Right cardiac atrium (tissue), 5 donors: ENCODE results near the gene IGFBP4. TPM values are rescaled to one million over a fixed set of nuclear protein-coding genes. Genes with fewer than 3 reads are reported as not detected.

ENCODE experiments used
- ATAC-seq, 2 donors: fragments of 200-7000 bp; cut with Tn5 transposase; one replicate each; pipeline versions ENCODE4 v1.8.0 to v1.9.1; 2020; ENCODE audit warnings: moderate library complexity in 2 of 2, mild to moderate bottlenecking in 1 of 2
- DNase-seq, 3 donors: peaks; one replicate each; pipeline ENCODE4 v3.0.0-alpha.2; 2020
- H3K27ac ChIP-seq: one replicate; pipeline ENCODE4 v1.5.1; 2013; ENCODE audit warnings: mild to moderate bottlenecking, low read length, control low read depth, moderate library complexity
- H3K27me3 ChIP-seq: one replicate; pipeline ENCODE4 v1.6.1; 2013; ENCODE audit not compliant: control insufficient read depth, insufficient read depth
- H3K4me1 ChIP-seq: one replicate; pipeline ENCODE4 v1.6.1; 2013; ENCODE audit warnings: low read length; ENCODE audit not compliant: control insufficient read depth, insufficient read depth
- H3K4me3 ChIP-seq: one replicate; pipeline ENCODE4 v1.5.1; 2013; ENCODE audit warnings: low read length, control low read depth
- H3K9me3 ChIP-seq: one replicate; pipeline ENCODE4 v1.6.1; 2013; ENCODE audit warnings: low read length; ENCODE audit not compliant: control insufficient read depth
- WGBS: extraction: QIAGEN DNeasy Blood & Tissue Kit; methylation state at CpG from one replicate; pipeline ENCODE4 v1.1.7; 2013; 5-methylcytosine and 5-hydroxymethylcytosine counted together
- intact Hi-C, 4 donors: fragments of 100-400 bp; cut with DNase I; formaldehyde crosslinking; loops; one replicate each; pipeline versions ENCODE4 v1.11.0 to v1.14.0; 2022 to 2023
- polyA plus RNA-seq: library from polyadenylated mRNA; stranded (reverse); fragments of 200-250 nt; gene quantifications from one replicate; pipeline ENCODE4 v1.2.3, GENCODE V29; 2013
- total RNA-seq, 4 donors: library from RNA; stranded (reverse); fragmentation: NEBNext Ultra II Directional; extraction: Animal tissue kit (Norgen Biotek cat#: 25700); gene quantifications; one replicate each; pipeline ENCODE4 v1.2.1, GENCODE V29; 2021
- donor health status: healthy with polysubstance abuse.
- donor health status: DM: no; HTN: yes; CAD: no.
- donor health status: DM: no; HTN: no; CAD: no.
- donor health status: DM: no; HTN: yes; CAD: no; lungs with severe emphysema.
- donor health status: DM: yes; HTN: yes; CAD: no.

Gene IGFBP4
- total and polyA plus RNA-seq, 5 donors = 159 to 510 (median 226) TPM

DNA sequence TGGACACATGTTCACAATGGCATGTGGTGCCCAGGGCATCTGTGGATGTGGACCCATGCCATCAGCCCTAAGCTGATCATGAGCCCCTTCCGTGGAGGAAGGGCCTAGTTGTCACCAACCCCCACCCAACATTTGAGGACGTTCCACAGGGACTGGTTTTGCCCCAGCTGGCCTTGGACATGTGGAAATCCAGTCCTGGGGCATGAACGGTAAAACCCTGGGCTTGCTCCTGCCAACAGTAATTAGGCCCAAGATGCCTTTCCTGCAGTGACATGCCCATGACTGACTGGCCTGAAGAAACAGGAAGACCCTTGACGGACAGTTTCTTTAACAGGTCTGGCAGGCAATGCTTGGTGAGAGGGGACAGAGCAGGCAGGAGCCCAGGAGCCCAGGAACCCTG lies 50.4 kb downstream of the IGFBP4 start:
- H3K9me3 ChIP-seq = no peaks in the 10 kb centered on the region
- H3K4me1 ChIP-seq = no peaks in the 10 kb centered on the region
- H3K27ac ChIP-seq = no peak overlapping the region
- intact Hi-C loops = no loop called here
- H3K27me3 ChIP-seq = no peaks in the 10 kb centered on the region
- no peak overlapping the region for H3K4me3 ChIP-seq
- DNase-seq (peak in 1 of 3 donors; percentile 10), ATAC-seq (no peak)
- WGBS = 72% methylated on average over 4 of the region's 4 CpGs

GRCh38 chr17:40495140-40495539 lies 51.9 kb downstream of the IGFBP4 start:
- WGBS = 74% methylated on average over 5 of the region's 5 CpGs
- Histone ChIP-seq H3K9me3 (no peaks in the 10 kb centered on the region), H3K4me1 (peaks cover 6% of the 10 kb centered on the region), H3K4me3 (no peak overlapping the region), H3K27me3 (no peaks in the 10 kb centered on the region), H3K27ac (no peak overlapping the region)
- intact Hi-C loops = no loop called here
- ATAC-seq = no peak
- peak in 1 of 3 donors; percentile 2 for DNase-seq

DNA sequence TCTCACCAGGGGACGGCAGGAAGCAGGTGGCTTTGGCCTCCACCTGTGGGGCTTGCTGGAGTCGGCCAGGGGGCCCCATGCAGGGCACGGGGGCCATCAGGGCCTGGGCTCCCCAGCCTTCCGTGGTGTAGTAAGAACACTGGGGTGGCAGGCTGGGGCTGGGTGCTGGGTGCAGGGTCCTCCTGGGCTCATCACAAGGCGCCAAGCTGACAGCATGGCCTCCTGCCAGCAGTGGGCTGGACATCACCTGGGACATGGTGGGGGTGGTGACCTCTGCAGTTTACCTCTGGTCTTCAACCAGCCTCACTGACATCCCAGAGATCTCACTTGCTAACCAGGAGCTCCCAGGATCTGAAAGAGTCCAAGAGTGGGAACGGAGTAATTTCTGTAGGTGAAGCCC lies 52.9 kb downstream of the IGFBP4 start:
- no peaks in the 10 kb centered on the region for H3K9me3 ChIP-seq
- WGBS = 90% methylated on average over 6 of the region's 6 CpGs
- intact Hi-C loops = no loop called here
- H3K4me1 ChIP-seq = peaks cover 9% of the 10 kb centered on the region
- no peaks in the 10 kb centered on the region for H3K27me3 ChIP-seq
- no peak overlapping the region for H3K4me3 ChIP-seq
- no peak for ATAC-seq
- no peak overlapping the region for H3K27ac ChIP-seq
- peak in 2 of 3 donors; percentile 28 to 38 for DNase-seq

DNA sequence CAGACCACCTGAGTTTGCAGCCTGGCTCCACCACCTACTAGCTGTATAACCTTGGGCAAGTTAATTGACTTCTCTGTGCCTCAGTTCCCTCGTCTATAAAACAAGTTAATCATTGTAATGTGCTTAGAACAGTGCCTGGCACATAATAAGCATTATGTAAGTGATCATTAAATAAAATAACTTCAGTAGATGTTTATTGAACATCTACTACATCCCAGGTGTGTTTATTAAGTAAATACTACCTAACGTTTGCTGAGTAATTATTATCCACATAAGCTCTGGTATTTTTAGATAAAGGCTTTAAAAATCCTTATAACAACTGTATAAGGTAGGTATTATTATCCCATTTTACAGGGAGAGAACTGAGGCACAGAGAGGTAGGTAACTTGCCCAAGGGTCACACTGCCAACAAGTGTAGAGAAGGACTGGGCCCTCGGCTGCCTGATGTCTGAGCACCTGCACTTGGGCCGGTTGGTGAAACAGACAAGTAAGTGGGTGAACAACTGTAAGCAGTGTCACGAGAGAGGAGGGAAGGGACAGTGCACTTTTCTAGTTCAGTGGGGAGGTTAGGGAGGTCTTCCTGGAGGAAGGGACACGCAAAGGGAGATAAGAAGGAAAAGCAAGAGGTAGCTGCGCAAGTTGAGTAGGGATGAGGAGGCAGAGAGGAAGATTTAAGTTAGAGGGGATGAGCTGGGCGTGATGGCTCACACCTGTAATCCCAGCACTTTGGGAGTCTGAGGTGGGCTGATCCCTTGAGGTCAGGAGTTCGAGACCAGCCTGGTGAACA lies 53.6 kb downstream of the IGFBP4 start:
- DNase-seq (peak in 1 of 3 donors; percentile 23), ATAC-seq (no peak)
- no peaks in the 10 kb centered on the region for H3K27me3 ChIP-seq
- H3K9me3 ChIP-seq = no peaks in the 10 kb centered on the region
- no peak overlapping the region for H3K4me3 ChIP-seq
- 74% methylated on average over 9 of the region's 9 CpGs for WGBS
- intact Hi-C loops = no loop called here
- H3K27ac ChIP-seq = no peak overlapping the region
- peaks cover 9% of the 10 kb centered on the region for H3K4me1 ChIP-seq

DNA sequence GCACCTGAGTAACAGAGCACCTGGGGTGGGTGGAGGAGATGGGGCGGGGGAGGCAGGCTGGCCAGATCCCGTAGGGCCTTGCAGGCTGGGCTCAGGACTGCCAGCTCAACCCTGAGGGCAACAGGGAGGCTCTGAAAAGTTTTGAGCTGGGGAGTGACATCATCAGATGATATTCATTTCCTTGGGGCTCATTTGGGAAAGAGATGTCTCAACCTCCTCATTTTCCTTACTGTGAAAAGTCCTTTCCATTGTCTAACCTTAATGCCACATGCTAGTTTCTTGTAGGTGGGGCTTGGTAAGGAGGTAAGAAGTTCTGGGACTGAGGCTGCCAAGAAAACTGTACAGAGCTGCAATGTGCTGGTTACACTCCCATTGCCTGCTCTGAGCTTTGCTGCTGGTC lies 54.4 kb downstream of the IGFBP4 start:
- 88% methylated on average over 2 of the region's 2 CpGs for WGBS
- Histone ChIP-seq H3K4me3 (no peak overlapping the region), H3K9me3 (no peaks in the 10 kb centered on the region), H3K27me3 (no peaks in the 10 kb centered on the region), H3K27ac (no peak overlapping the region), H3K4me1 (peaks cover 9% of the 10 kb centered on the region)
- intact Hi-C loops = no loop called here
- ATAC-seq = no peak
- peak in 1 of 3 donors; percentile 16 for DNase-seq

- H3K4me1 ChIP-seq = peaks cover 9% of the 10 kb centered on the region
- DNase-seq (peak in 1 of 3 donors; percentile 12), ATAC-seq (no peak)
- H3K27ac ChIP-seq = no peak overlapping the region
- intact Hi-C loops = no loop called here
- H3K4me3 ChIP-seq = no peak overlapping the region
- WGBS = 76% methylated on average over 9 of the region's 9 CpGs
- H3K9me3 ChIP-seq = no peaks in the 10 kb centered on the region
- H3K27me3 ChIP-seq = no peaks in the 10 kb centered on the region
These were observed 55.2 kb downstream of the IGFBP4 start for GRCh38 chr17:40498281-40499084.

GRCh38 chr17:40499551-40500189 lies 56.4 kb downstream of the IGFBP4 start:
- H3K27ac ChIP-seq = no peak overlapping the region
- H3K27me3 ChIP-seq = no peaks in the 10 kb centered on the region
- peaks cover 9% of the 10 kb centered on the region for H3K4me1 ChIP-seq
- WGBS = 16% methylated on average over 17 of the region's 17 CpGs
- no peak overlapping the region for H3K4me3 ChIP-seq
- no peaks in the 10 kb centered on the region for H3K9me3 ChIP-seq
- peak; percentile 91 to 96 (median 95) for DNase-seq
- intact Hi-C loops = no loop called here
- ATAC-seq = peak; percentile 96

DNA sequence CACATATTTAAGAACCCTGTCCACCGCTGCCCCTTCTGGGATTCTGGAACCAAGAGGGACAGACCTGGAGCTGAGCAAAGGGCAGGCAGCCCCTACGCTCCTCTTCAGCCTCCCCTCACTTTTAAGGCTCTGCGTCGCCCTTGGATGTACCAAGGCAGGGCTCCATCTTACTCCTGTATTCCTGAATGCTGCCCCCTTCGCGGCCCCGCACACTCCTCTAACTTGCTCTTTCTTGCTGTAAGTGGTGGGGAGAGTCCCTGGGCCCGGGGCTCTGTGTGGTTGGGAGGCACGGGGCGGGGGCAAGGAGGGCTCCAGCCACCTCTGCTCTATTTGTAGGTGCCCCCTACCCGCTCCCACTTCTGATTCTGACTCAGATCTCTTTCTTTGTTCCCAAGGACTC lies 56.9 kb downstream of the IGFBP4 start:
- intact Hi-C loops = no loop called here
- 91% methylated on average over 11 of the region's 11 CpGs for WGBS
- Histone ChIP-seq H3K27me3 (no peaks in the 10 kb centered on the region), H3K4me3 (no peak overlapping the region), H3K4me1 (peaks cover 9% of the 10 kb centered on the region), H3K27ac (no peak overlapping the region), H3K9me3 (no peaks in the 10 kb centered on the region)
- ATAC-seq (peak in 1 of 2 donors; percentile 1), DNase-seq (peak in 1 of 3 donors; percentile 48)

- DNase-seq (peak in 1 of 3 donors; percentile 46), ATAC-seq (no peak)
- Histone ChIP-seq H3K4me3 (no peak overlapping the region), H3K9me3 (no peaks in the 10 kb centered on the region), H3K27me3 (no peaks in the 10 kb centered on the region), H3K27ac (no peak overlapping the region), H3K4me1 (peaks cover 9% of the 10 kb centered on the region)
- intact Hi-C loops = no loop called here
- WGBS = 94% methylated on average over 10 of the region's 10 CpGs
These were observed 57.5 kb downstream of the IGFBP4 start for GRCh38 chr17:40500709-40501108.

GRCh38 chr17:40501499-40501911 lies 58.3 kb downstream of the IGFBP4 start, which contains the start of gene TNS4:
Gene TNS4, minus strand, starts transcription at chr17:40501623. Its CDS starts 5,198 bp downstream, at chr17:40496425.
- intact Hi-C loops = no loop called here
- no peak within 1 kb of the TSS for H3K4me3 ChIP-seq
- DNase-seq (peak in 1 of 3 donors; percentile 36), ATAC-seq (no peak)
- H3K27ac ChIP-seq = no peak within 1 kb of the TSS
- WGBS = 85% methylated on average over 7 of the region's 7 CpGs
- H3K27me3 ChIP-seq = no peaks in the 10 kb centered on the region
- no peaks in the 10 kb centered on the region for H3K9me3 ChIP-seq
- peaks cover 9% of the 10 kb centered on the region for H3K4me1 ChIP-seq

DNA sequence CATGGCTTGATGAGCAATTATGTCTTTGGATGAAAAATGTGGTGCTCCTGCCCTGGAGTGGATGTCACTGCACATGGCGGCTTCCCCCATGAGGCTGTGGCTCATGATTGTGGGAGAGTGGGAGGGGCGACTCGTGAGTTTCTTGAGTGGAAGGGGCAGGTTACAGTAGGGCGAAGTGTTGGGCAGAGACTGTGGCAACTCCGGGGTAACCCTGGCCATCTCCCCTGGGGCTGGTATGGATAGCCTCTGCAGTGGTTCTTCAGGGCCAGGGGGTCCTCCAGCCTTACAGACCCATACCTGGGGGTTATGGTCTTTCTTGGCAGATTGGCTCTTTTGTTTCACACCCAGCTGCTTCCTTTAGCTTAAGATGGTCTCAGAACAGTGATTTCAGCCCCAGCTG lies 59.5 kb downstream of the IGFBP4 start:
- Histone ChIP-seq H3K4me3 (no peak overlapping the region), H3K4me1 (peaks cover 9% of the 10 kb centered on the region), H3K9me3 (no peaks in the 10 kb centered on the region), H3K27ac (no peak overlapping the region), H3K27me3 (no peaks in the 10 kb centered on the region)
- DNase-seq (peak in 1 of 3 donors; percentile 42), ATAC-seq (no peak)
- intact Hi-C loops = no loop called here
- 95% methylated on average over 5 of the region's 5 CpGs for WGBS
